ENCODE data around the gene CDC42BPA. TPM values are rescaled to one million over a fixed set of nuclear protein-coding genes. Genes with fewer than 3 reads are reported as not detected.
A peak's percentile ranks its signal among the peaks of the same experiment; 100 is the strongest.
"Not testable (repeated sequence)": the region's sequence is repeated elsewhere in the genome, so short reads cannot be mapped to it uniquely, and the experiment has no call there.

The CDC42BPA gene
- total RNA-seq, 1 donor from 2014 or later, result 95.7 TPM

DNA sequence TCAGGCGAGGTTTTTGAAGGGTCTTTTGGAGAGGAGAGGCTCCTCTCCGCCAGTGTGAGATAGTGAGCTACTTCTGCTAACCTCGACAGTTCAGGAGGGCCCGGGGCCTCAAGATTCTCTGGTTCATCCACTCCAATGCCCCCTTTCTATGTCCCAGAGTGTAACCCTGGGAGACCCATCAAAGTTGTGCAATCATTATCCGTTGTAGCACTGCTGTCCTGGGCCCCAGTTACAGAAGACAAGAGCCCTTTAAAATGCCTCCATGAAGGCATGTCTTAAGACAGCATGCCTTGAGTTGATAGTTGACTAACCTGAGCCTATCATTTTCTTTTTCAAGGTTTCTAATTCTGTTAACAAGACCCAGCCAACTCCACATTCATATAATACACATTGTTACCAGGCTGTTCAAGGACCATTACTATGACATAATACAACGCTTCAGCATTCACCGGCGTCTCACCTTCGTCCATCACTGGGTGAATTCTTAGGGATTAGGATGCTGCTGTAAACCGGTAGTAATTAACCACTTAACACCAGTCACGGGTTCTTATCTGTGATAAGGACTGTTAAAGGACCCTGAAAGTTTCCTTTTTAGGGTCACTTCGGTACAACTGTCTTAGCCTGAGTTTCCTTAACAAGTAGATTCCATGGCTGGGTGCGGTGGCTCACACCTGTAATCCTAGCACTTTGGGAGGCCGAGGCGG is 37.4 kb upstream of the CDC42BPA start:
- no peaks in the 10 kb centered on the region for H3K9me3 Mint-ChIP-seq (ENCODE audit: unreplicated experiment)
- no peaks in the 10 kb centered on the region for H3K36me3 Mint-ChIP-seq (ENCODE audit: unreplicated experiment)
- H3K4me3 Mint-ChIP-seq (ENCODE audit: unreplicated experiment), result no peak overlapping the region
- DNase-seq (ENCODE audit: extremely low spot score, unreplicated experiment), result no peak
- no peaks in the 10 kb centered on the region for H3K27me3 Mint-ChIP-seq (ENCODE audit: unreplicated experiment)
- TF ChIP-seq CTCF (IDR thresholded peaks at IDR 0.05), result no peak
- peaks cover 51% of the 10 kb centered on the region for H3K4me1 Mint-ChIP-seq (ENCODE audit: unreplicated experiment)
- no peak overlapping the region for H3K27ac Mint-ChIP-seq (ENCODE audit: unreplicated experiment)

GRCh38 chr1:227353186-227353585 is 34.9 kb upstream of the CDC42BPA start:
- Mint-ChIP-seq H3K36me3 (ENCODE audit: unreplicated experiment) (no peaks in the 10 kb centered on the region), H3K4me1 (ENCODE audit: unreplicated experiment) (peaks cover 46% of the 10 kb centered on the region), H3K9me3 (ENCODE audit: unreplicated experiment) (no peaks in the 10 kb centered on the region), H3K4me3 (ENCODE audit: unreplicated experiment) (no peak overlapping the region), H3K27ac (ENCODE audit: unreplicated experiment) (no peak overlapping the region), H3K27me3 (ENCODE audit: unreplicated experiment) (no peaks in the 10 kb centered on the region)
- no peak for TF ChIP-seq CTCF (IDR thresholded peaks at IDR 0.05)
- no peak for DNase-seq (ENCODE audit: extremely low spot score, unreplicated experiment)

- H3K36me3 Mint-ChIP-seq (ENCODE audit: unreplicated experiment); H3K9me3 Mint-ChIP-seq (ENCODE audit: unreplicated experiment); DNase-seq (ENCODE audit: extremely low spot score, unreplicated experiment); H3K4me3 Mint-ChIP-seq (ENCODE audit: unreplicated experiment); H3K27me3 Mint-ChIP-seq (ENCODE audit: unreplicated experiment): not testable (repeated sequence)
- H3K27ac Mint-ChIP-seq (ENCODE audit: unreplicated experiment), result peak overlapping the region; percentile 62
- H3K4me1 Mint-ChIP-seq (ENCODE audit: unreplicated experiment), result peaks cover 39% of the 10 kb centered on the region
These were observed 33.9 kb upstream of the CDC42BPA start for GRCh38 chr1:227352164-227352563.

DNA sequence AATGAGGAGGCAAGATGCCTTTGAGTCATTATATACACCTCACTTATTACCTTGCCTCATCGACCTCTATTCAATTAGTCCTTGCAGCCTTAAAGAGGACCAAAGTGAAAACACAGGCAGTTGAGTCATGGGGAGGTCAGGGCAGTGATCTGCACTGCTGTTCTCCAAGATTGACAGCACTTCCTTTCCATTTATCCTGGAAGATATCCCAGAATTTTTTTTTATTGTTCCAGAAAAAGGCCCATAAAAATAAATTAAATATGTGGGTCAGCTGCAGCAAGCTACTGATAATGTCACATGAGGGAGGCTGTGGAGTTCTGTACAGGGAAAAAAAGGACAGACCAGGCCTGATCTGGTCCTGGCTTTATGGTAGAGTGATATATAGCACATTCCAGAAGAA is 33.2 kb upstream of the CDC42BPA start:
- no peaks in the 10 kb centered on the region for H3K27me3 Mint-ChIP-seq (ENCODE audit: unreplicated experiment)
- H3K9me3 Mint-ChIP-seq (ENCODE audit: unreplicated experiment), result no peaks in the 10 kb centered on the region
- H3K36me3 Mint-ChIP-seq (ENCODE audit: unreplicated experiment), result no peaks in the 10 kb centered on the region
- no peak for DNase-seq (ENCODE audit: extremely low spot score, unreplicated experiment)
- TF ChIP-seq CTCF (IDR thresholded peaks at IDR 0.05), result no peak
- no peak overlapping the region for H3K4me3 Mint-ChIP-seq (ENCODE audit: unreplicated experiment)
- H3K4me1 Mint-ChIP-seq (ENCODE audit: unreplicated experiment), result peaks cover 39% of the 10 kb centered on the region
- peak overlapping the region; percentile 62 for H3K27ac Mint-ChIP-seq (ENCODE audit: unreplicated experiment)

DNA sequence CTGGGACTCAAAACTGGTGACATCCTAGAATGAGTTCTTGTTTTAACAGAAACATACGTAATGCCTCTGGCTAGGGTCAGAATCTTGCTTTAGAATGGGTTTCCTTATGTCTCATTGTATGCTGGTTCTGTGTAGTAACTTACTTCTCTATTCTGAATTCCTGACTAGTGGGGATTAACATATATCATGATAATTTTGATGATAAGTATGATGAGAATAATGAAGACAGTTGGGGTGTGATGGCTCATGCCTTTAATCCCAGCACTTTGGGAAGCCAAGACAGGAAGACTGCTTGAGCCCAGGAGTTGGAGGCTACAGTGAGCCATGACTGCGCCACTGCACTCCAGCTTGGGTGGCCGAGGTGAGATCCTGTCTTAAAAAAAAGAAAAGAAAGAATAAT is 31.7 kb upstream of the CDC42BPA start:
- no peak overlapping the region for H3K4me3 Mint-ChIP-seq (ENCODE audit: unreplicated experiment)
- DNase-seq (ENCODE audit: extremely low spot score, unreplicated experiment), result no peak
- no peaks in the 10 kb centered on the region for H3K9me3 Mint-ChIP-seq (ENCODE audit: unreplicated experiment)
- no peaks in the 10 kb centered on the region for H3K36me3 Mint-ChIP-seq (ENCODE audit: unreplicated experiment)
- TF ChIP-seq CTCF (IDR thresholded peaks at IDR 0.05), result no peak
- H3K27me3 Mint-ChIP-seq (ENCODE audit: unreplicated experiment), result no peaks in the 10 kb centered on the region
- H3K27ac Mint-ChIP-seq (ENCODE audit: unreplicated experiment), result no peak overlapping the region
- H3K4me1 Mint-ChIP-seq (ENCODE audit: unreplicated experiment), result peaks cover 39% of the 10 kb centered on the region

All from osteocyte (in vitro differentiated cells).